HCT116 (cell line): ENCODE data around the gene EXOSC7. TPM values are rescaled to one million over a fixed set of nuclear protein-coding genes. Genes with fewer than 3 reads are reported as not detected.

Experiments
- ATAC-seq: fragments of 200-7000 bp; cut with Tn5 transposase; 2 replicates; pipeline ENCODE4 v1.9.1; 2020; ENCODE audit warnings: mild to moderate bottlenecking, moderate library complexity
- BruUV-seq: library from RNA; stranded (reverse); fragments of 400-500 nt; replicated peaks from 2 replicates; lab custom pipeline; 2021; lab: Mats Ljungman, UMichigan
- CTCF ChIA-PET: fragments of 300-600 bp; sonication (Branson Sonifier 250); formaldehyde crosslinking; loops from one replicate; lab custom pipeline; 2021; ENCODE audit warnings: antibody characterized with exemption; lab: Charles Lee
- POLR2A ChIA-PET: fragments of 300-600, 350-600 bp; sonication (Branson Sonifier 250); formaldehyde crosslinking; loops from one replicate; lab custom pipeline; 2021; ENCODE audit warnings: antibody characterized with exemption; lab: Charles Lee
- RAD21 ChIA-PET, 2 experiments: fragments of 300-600 bp; sonication (Branson Sonifier 250); formaldehyde crosslinking; loops; one replicate each; lab custom pipeline; 2023; ENCODE audit warnings: low total read pairs in 2 of 2; ENCODE audit not compliant: uncharacterized antibody in 2 of 2, unreplicated experiment in 2 of 2, low non-redundant PET in 1 of 2; lab: Charles Lee
- DNase-seq: peaks from one replicate; pipeline ENCODE4 v3.0.0-alpha.2; 2010; ENCODE audit warnings: low read depth, low spot score
- H2AFZ ChIP-seq: fragments of 200-600 bp; shearing (Covaris generic), sonication (generic); 2 replicates; pipeline ENCODE4 v1.6.1; 2017; ENCODE audit warnings: low read depth, mixed run types, mixed read lengths, antibody characterized with exemption, low read length; ENCODE audit not compliant: poor library complexity, severe bottlenecking
- H3K27ac ChIP-seq: 2 replicates; pipeline ENCODE4 v1.5.1; 2012; ENCODE audit warnings: low read depth, low read length
- H3K27me3 ChIP-seq: fragments of 200-600 bp; sonication (generic); 2 replicates; pipeline ENCODE4 v1.6.1; 2016; ENCODE audit warnings: mixed run types, low read length, mixed read lengths; ENCODE audit not compliant: insufficient read depth
- H3K36me3 ChIP-seq, 2 experiments: fragments of 200-500 bp in 1 of 2; fragments of 200-600 bp in 1 of 2; sonication (Bioruptor generic) in 1 of 2; sonication (generic) in 1 of 2; 2 replicates each; pipeline versions ENCODE4 v1.5.1 to v1.6.1; 2014 to 2016; ENCODE audit warnings: low read length in 2 of 2, inconsistent platforms in 1 of 2, mixed read lengths in 1 of 2, mixed run types in 1 of 2; ENCODE audit not compliant: insufficient read depth in 2 of 2, control insufficient read depth in 1 of 2
- H3K4me1 ChIP-seq, 2 experiments: fragments of 200-600 bp in 1 of 2; sonication (generic) in 1 of 2; 2 replicates each; pipeline versions ENCODE4 v1.5.1 to v1.6.1; 2012 to 2017; ENCODE audit warnings: low read length in 2 of 2, inconsistent platforms in 1 of 2, mild to moderate bottlenecking in 1 of 2, mixed read lengths in 1 of 2, mixed run types in 1 of 2, moderate library complexity in 1 of 2; ENCODE audit not compliant: insufficient read depth in 2 of 2, control insufficient read depth in 1 of 2
- H3K4me2 ChIP-seq: fragments of 200-600 bp; sonication (generic); 2 replicates; pipeline ENCODE4 v1.6.1; 2017; ENCODE audit warnings: mixed run types, low read length, mixed read lengths
- H3K4me3 ChIP-seq, 2 experiments: fragments of 200-600 bp in 1 of 2; sonication (generic) in 1 of 2; replicated peaks in 1 of 2; 2 replicates each; pipeline ENCODE4 v1.5.1; 2011 to 2016; ENCODE audit warnings: low read length in 2 of 2, control low read depth in 1 of 2, low read depth in 1 of 2, mild to moderate bottlenecking in 1 of 2, mixed read lengths in 1 of 2, mixed run types in 1 of 2
- H3K79me2 ChIP-seq: fragments of 200-600 bp; sonication (generic); 2 replicates; pipeline ENCODE4 v1.6.1; 2017; ENCODE audit warnings: mild to moderate bottlenecking, mixed run types, low read length, moderate library complexity, mixed read lengths; ENCODE audit not compliant: insufficient read depth
- H3K9ac ChIP-seq: fragments of 200-600 bp; sonication (generic); 2 replicates; pipeline ENCODE4 v1.6.1; 2016; ENCODE audit warnings: low read length, mixed read lengths
- H3K9me2 ChIP-seq: fragments of 200-600 bp; sonication (generic), shearing (Covaris generic); 2 replicates; pipeline ENCODE4 v1.6.1; 2017; ENCODE audit warnings: mixed run types, mild to moderate bottlenecking, moderate library complexity; ENCODE audit not compliant: insufficient read depth
- H3K9me3 ChIP-seq, 2 experiments: fragments of 200-500 bp in 1 of 2; fragments of 200-600 bp in 1 of 2; sonication (Bioruptor generic) in 1 of 2; sonication (generic) in 1 of 2; 2 replicates each; pipeline ENCODE4 v1.6.1; 2014 to 2017; ENCODE audit warnings: low read length in 2 of 2, mixed read lengths in 2 of 2, inconsistent platforms in 1 of 2, low read depth in 1 of 2, mild to moderate bottlenecking in 1 of 2, mixed run types in 1 of 2, moderate library complexity in 1 of 2; ENCODE audit not compliant: control insufficient read depth in 1 of 2, insufficient read depth in 1 of 2
- H4K20me1 ChIP-seq: fragments of 200-600 bp; sonication (generic), shearing (Covaris generic); 2 replicates; pipeline ENCODE4 v1.6.1; 2017; ENCODE audit warnings: mixed run types, mild to moderate bottlenecking, moderate library complexity; ENCODE audit not compliant: insufficient read depth
- CBX3 ChIP-seq: IDR thresholded peaks from 2 replicates; pipeline ENCODE4 v1.6.1; 2012; ENCODE audit warnings: low read depth
- EGR1 ChIP-seq: IDR thresholded peaks from 2 replicates; pipeline ENCODE4 v1.6.1; 2012; ENCODE audit warnings: low read depth
- RAD21 ChIP-seq: IDR thresholded peaks from 2 replicates; pipeline ENCODE4 v1.6.1; 2012; ENCODE audit warnings: low read depth, mild to moderate bottlenecking
- intact Hi-C: fragments of 100-400 bp; cut with micrococcal nuclease; formaldehyde crosslinking; loops from 2 replicates; pipeline ENCODE4 v1.10.0; 2022
- total RNA-seq: library from RNA; stranded (reverse); gene quantifications from one replicate; pipeline ENCODE4 v1.2.1, GENCODE V29; 2021; ENCODE audit not compliant: unreplicated experiment
- TF ChIP-seq, protein P1 (sequence below): IDR thresholded peaks from 2 replicates; pipeline ENCODE4 v1.6.1; 2012
- TF ChIP-seq, protein P2 (sequence below), 3 experiments: fragments of 200-600 bp in 1 of 3; sonication (generic) in 1 of 3; IDR thresholded peaks in 2 of 3; conservative IDR thresholded peaks in 1 of 3; 2 replicates each; pipeline ENCODE4 v1.5.1; 2012 to 2017; ENCODE audit warnings: low read depth in 2 of 3, low read length in 2 of 3, antibody characterized with exemption in 1 of 3, borderline replicate concordance in 1 of 3, control low read depth in 1 of 3, mild to moderate bottlenecking in 1 of 3, mixed read lengths in 1 of 3, mixed run types in 1 of 3, moderate library complexity in 1 of 3; ENCODE audit not compliant: insufficient read depth in 1 of 3

Gene EXOSC7
- total RNA-seq, 1 experiment from 2014 or later: 72.6 TPM

DNA sequence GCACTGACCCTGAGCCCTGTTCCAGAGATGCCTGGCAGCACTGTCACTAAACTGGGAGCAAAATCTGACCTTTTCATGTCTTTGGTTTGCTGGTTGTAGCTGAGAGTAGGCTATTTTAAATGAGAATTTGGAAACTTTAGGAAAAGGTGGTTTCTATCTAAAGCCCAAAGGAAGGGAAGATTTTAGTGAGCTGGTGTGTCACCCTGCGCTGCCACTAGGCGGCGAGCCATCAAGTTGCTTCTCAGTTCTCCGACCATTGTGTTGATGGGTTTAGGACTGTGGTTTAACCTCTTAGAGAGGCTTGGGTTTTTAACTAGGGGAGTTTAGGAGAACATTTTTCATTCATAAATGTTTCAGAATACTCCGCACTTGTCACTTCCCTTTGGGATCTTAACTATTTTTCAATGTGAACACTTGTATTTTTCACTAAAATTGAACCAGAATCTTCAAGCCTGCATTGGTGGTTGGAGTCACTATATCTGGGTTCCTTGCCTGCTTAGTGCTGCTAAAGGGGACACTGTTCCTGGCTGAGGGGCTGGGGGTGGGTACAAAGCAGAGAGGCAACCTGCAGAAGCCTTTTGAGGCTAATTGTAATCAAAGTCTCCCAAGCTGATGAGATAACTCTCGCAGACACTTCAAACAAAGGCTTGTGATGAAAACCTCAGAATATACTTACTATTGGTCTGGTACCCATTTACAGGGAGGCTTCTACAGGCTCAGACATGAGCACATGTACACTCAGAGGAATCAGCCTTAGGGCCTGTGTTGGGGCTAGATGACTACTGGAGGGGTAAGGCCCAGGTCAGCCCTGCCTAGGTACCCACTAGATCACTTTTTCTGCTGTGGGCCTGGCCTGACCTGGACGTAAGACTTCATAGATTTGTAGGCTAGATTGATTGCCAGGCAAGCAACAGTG is 16.8 kb downstream of the EXOSC7 start:
- H3K9ac ChIP-seq: no peak overlapping the region
- no peaks in the 10 kb centered on the region for H3K9me3 ChIP-seq
- ChIA-PET CTCF (interaction anchor here (0.8 to 1.4 kb wide), 8 partner anchors 8 to 704 kb away, joined by 3 to 9 read pairs (median 3); partner anchors contain the start of genes EXOSC7 and ZDHHC3), POLR2A (no interaction called here), RAD21 (no interaction called here)
- H3K27me3 ChIP-seq: no peaks in the 10 kb centered on the region
- peak; percentile 75 for ATAC-seq
- no TSS peak for BruUV-seq
- peaks cover 5% of the 10 kb centered on the region; the same call in 1 of the 2 replicates for H4K20me1 ChIP-seq
- intact Hi-C loops: loop anchor here (10.0 kb wide), 1 partner anchor 458 kb away; no protein-coding TSS in a partner anchor
- H2AFZ ChIP-seq: no peak overlapping the region
- H3K4me1 ChIP-seq: peaks cover 26 to 30% of the 10 kb centered on the region in 2 experiments
- H3K4me3 ChIP-seq: no peak overlapping the region
- no peak for DNase-seq
- no peaks in the 10 kb centered on the region for H3K9me2 ChIP-seq
- peak overlapping the region; percentile 41 for H3K4me2 ChIP-seq
- H3K27ac ChIP-seq: peak overlapping the region; percentile 37
- peak; percentile 37 for TF ChIP-seq RAD21
- TF ChIP-seq, protein P1, sequence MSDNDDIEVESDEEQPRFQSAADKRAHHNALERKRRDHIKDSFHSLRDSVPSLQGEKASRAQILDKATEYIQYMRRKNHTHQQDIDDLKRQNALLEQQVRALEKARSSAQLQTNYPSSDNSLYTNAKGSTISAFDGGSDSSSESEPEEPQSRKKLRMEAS: no peak
- no peak for TF ChIP-seq CBX3
- no peak for TF ChIP-seq EGR1
- TF ChIP-seq, protein P2, sequence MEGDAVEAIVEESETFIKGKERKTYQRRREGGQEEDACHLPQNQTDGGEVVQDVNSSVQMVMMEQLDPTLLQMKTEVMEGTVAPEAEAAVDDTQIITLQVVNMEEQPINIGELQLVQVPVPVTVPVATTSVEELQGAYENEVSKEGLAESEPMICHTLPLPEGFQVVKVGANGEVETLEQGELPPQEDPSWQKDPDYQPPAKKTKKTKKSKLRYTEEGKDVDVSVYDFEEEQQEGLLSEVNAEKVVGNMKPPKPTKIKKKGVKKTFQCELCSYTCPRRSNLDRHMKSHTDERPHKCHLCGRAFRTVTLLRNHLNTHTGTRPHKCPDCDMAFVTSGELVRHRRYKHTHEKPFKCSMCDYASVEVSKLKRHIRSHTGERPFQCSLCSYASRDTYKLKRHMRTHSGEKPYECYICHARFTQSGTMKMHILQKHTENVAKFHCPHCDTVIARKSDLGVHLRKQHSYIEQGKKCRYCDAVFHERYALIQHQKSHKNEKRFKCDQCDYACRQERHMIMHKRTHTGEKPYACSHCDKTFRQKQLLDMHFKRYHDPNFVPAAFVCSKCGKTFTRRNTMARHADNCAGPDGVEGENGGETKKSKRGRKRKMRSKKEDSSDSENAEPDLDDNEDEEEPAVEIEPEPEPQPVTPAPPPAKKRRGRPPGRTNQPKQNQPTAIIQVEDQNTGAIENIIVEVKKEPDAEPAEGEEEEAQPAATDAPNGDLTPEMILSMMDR (IDR thresholded peaks at IDR 0.05 in 2 of 3, conservative IDR thresholded peaks at IDR 0.05 in 1 of 3; ENCODE audit: borderline replicate concordance in 1 of 3, insufficient read depth in 1 of 3, low read depth in 2 of 3, low read length in 2 of 3): peak; percentile 34 to 95 (median 86); a peak in 4 of 6 replicates
- peaks cover 82% of the 10 kb centered on the region for H3K79me2 ChIP-seq
- peaks cover 9 to 45% of the 10 kb centered on the region in 2 experiments; a peak in 3 of 4 replicates for H3K36me3 ChIP-seq
